ENCODE results near the gene HIVEP3. TPM values are rescaled to one million over a fixed set of nuclear protein-coding genes. Genes with fewer than 3 reads are reported as not detected.

HIVEP3 gene
- total RNA-seq, 2 donors from 2014 or later, result 17.9 to 32.0 TPM

GRCh38 chr1:41726899-41727748, 191.6 kb downstream of the HIVEP3 start:
- Mint-ChIP-seq H3K36me3 (no peaks in the 10 kb centered on the region), H3K27ac (peak overlapping the region; percentile 72 to 88), H3K4me3 (peak overlapping the region; percentile 71), H3K4me1 (ENCODE audit: low read depth in 2 of 2) (peaks cover 52 to 65% of the 10 kb centered on the region in 2 donors), H3K27me3 (no peaks in the 10 kb centered on the region), H3K9me3 (no peaks in the 10 kb centered on the region)
- ATAC-seq (peak; percentile 35 to 63), DNase-seq (ENCODE audit: low spot score) (peak; percentile 87)

- Mint-ChIP-seq H3K27ac (peak overlapping the region; percentile 72 to 88), H3K4me1 (ENCODE audit: low read depth in 2 of 2) (peaks cover 45 to 59% of the 10 kb centered on the region in 2 donors), H3K9me3 (no peaks in the 10 kb centered on the region), H3K27me3 (no peaks in the 10 kb centered on the region), H3K36me3 (no peaks in the 10 kb centered on the region), H3K4me3 (peak overlapping the region; percentile 71)
- ATAC-seq, result no peak
- no peak for DNase-seq (ENCODE audit: low spot score)
Observed at GRCh38 chr1:41726292-41726691, 192.4 kb downstream of the HIVEP3 start.

GRCh38 chr1:41724926-41725325, 193.8 kb downstream of the HIVEP3 start:
- no peak overlapping the region for H3K4me3 Mint-ChIP-seq
- H3K27ac Mint-ChIP-seq, result no peak overlapping the region
- H3K9me3 Mint-ChIP-seq, result no peaks in the 10 kb centered on the region
- no peaks in the 10 kb centered on the region for H3K36me3 Mint-ChIP-seq
- DNase-seq (ENCODE audit: low spot score) (no peak), ATAC-seq (no peak)
- peaks cover 53 to 65% of the 10 kb centered on the region in 2 donors for H3K4me1 Mint-ChIP-seq (ENCODE audit: low read depth in 2 of 2)
- H3K27me3 Mint-ChIP-seq, result no peaks in the 10 kb centered on the region

- peaks cover 47 to 58% of the 10 kb centered on the region in 2 donors for H3K4me1 Mint-ChIP-seq (ENCODE audit: low read depth in 2 of 2)
- H3K27ac Mint-ChIP-seq, result no peak overlapping the region
- H3K27me3 Mint-ChIP-seq, result no peaks in the 10 kb centered on the region
- ATAC-seq (no peak), DNase-seq (ENCODE audit: low spot score) (no peak)
- no peaks in the 10 kb centered on the region for H3K36me3 Mint-ChIP-seq
- no peaks in the 10 kb centered on the region for H3K9me3 Mint-ChIP-seq
- no peak overlapping the region for H3K4me3 Mint-ChIP-seq
Observed at GRCh38 chr1:41724248-41724647, 194.5 kb downstream of the HIVEP3 start.

- Mint-ChIP-seq H3K4me3 (no peak overlapping the region), H3K4me1 (ENCODE audit: low read depth in 2 of 2) (peaks cover 42 to 55% of the 10 kb centered on the region in 2 donors), H3K27me3 (no peaks in the 10 kb centered on the region)
Observed at GRCh38 chr1:41723786-41724185, 194.9 kb downstream of the HIVEP3 start.

GRCh38 chr1:41722184-41722583, 196.5 kb downstream of the HIVEP3 start:
- no peak overlapping the region for H3K27ac Mint-ChIP-seq

More at GRCh38 chr1:41723786-41724185, 194.9 kb downstream of the HIVEP3 start:
- DNase-seq (ENCODE audit: low spot score) (no peak), ATAC-seq (no peak)
- Mint-ChIP-seq H3K36me3 (no peaks in the 10 kb centered on the region), H3K9me3 (no peaks in the 10 kb centered on the region), H3K27ac (no peak overlapping the region)

GRCh38 chr1:41720861-41721410, 197.8 kb downstream of the HIVEP3 start:
- peaks cover 24 to 42% of the 10 kb centered on the region in 2 donors for H3K4me1 Mint-ChIP-seq (ENCODE audit: low read depth in 2 of 2)
- no peaks in the 10 kb centered on the region for H3K27me3 Mint-ChIP-seq
- peak in 1 of 2 donors; percentile 53 for ATAC-seq
- no peaks in the 10 kb centered on the region for H3K36me3 Mint-ChIP-seq
- no peak for DNase-seq (ENCODE audit: low spot score)
- no peak overlapping the region for H3K27ac Mint-ChIP-seq
- peak overlapping the region; percentile 53 for H3K4me3 Mint-ChIP-seq
- no peaks in the 10 kb centered on the region for H3K9me3 Mint-ChIP-seq

More at GRCh38 chr1:41722184-41722583, 196.5 kb downstream of the HIVEP3 start:
- ATAC-seq, result no peak
- Mint-ChIP-seq H3K36me3 (no peaks in the 10 kb centered on the region), H3K9me3 (no peaks in the 10 kb centered on the region), H3K4me1 (ENCODE audit: low read depth in 2 of 2) (peaks cover 30 to 47% of the 10 kb centered on the region in 2 donors), H3K27me3 (no peaks in the 10 kb centered on the region), H3K4me3 (no peak overlapping the region)
- no peak for DNase-seq (ENCODE audit: low spot score)

GRCh38 chr1:41719590-41719989, 199.1 kb downstream of the HIVEP3 start:
- Mint-ChIP-seq H3K9me3 (no peaks in the 10 kb centered on the region), H3K27me3 (no peaks in the 10 kb centered on the region), H3K4me1 (ENCODE audit: low read depth in 2 of 2) (peaks cover 28 to 42% of the 10 kb centered on the region in 2 donors), H3K36me3 (no peaks in the 10 kb centered on the region), H3K27ac (no peak overlapping the region), H3K4me3 (no peak overlapping the region)
- ATAC-seq (no peak), DNase-seq (ENCODE audit: low spot score) (no peak)

- peaks cover 28 to 42% of the 10 kb centered on the region in 2 donors for H3K4me1 Mint-ChIP-seq (ENCODE audit: low read depth in 2 of 2)
- no peak for ATAC-seq
- no peak for DNase-seq (ENCODE audit: low spot score)
Observed at GRCh38 chr1:41719128-41719527, 199.6 kb downstream of the HIVEP3 start.

GRCh38 chr1:41718497-41718896, 200.2 kb downstream of the HIVEP3 start:
- DNase-seq (ENCODE audit: low spot score), result no peak
- Mint-ChIP-seq H3K27ac (no peak overlapping the region), H3K27me3 (no peaks in the 10 kb centered on the region), H3K4me3 (no peak overlapping the region), H3K36me3 (no peaks in the 10 kb centered on the region), H3K4me1 (ENCODE audit: low read depth in 2 of 2) (peaks cover 28 to 39% of the 10 kb centered on the region in 2 donors), H3K9me3 (no peaks in the 10 kb centered on the region)
- ATAC-seq, result no peak

More at GRCh38 chr1:41719128-41719527, 199.6 kb downstream of the HIVEP3 start:
- no peaks in the 10 kb centered on the region for H3K36me3 Mint-ChIP-seq
- no peaks in the 10 kb centered on the region for H3K27me3 Mint-ChIP-seq
- no peak overlapping the region for H3K27ac Mint-ChIP-seq
- H3K9me3 Mint-ChIP-seq, result no peaks in the 10 kb centered on the region
- H3K4me3 Mint-ChIP-seq, result no peak overlapping the region

- Mint-ChIP-seq H3K27ac (no peak overlapping the region), H3K9me3 (no peaks in the 10 kb centered on the region), H3K27me3 (no peaks in the 10 kb centered on the region), H3K4me3 (no peak overlapping the region), H3K4me1 (ENCODE audit: low read depth in 2 of 2) (peaks cover 22 to 30% of the 10 kb centered on the region in 2 donors), H3K36me3 (no peaks in the 10 kb centered on the region)
- DNase-seq (ENCODE audit: low spot score) (no peak), ATAC-seq (no peak)
Observed at GRCh38 chr1:41716188-41717130, 202.3 kb downstream of the HIVEP3 start.

GRCh38 chr1:41715441-41716095, 203.2 kb downstream of the HIVEP3 start:
- H3K9me3 Mint-ChIP-seq, result no peaks in the 10 kb centered on the region
- H3K27me3 Mint-ChIP-seq, result no peaks in the 10 kb centered on the region
- H3K36me3 Mint-ChIP-seq, result no peaks in the 10 kb centered on the region
- no peak for DNase-seq (ENCODE audit: low spot score)
- no peak overlapping the region for H3K4me3 Mint-ChIP-seq
- no peak for ATAC-seq
- no peak overlapping the region for H3K27ac Mint-ChIP-seq
- H3K4me1 Mint-ChIP-seq (ENCODE audit: low read depth in 2 of 2), result peaks cover 17 to 26% of the 10 kb centered on the region in 2 donors
